HG02642 (cell line): ENCODE measurements around the gene TBC1D2.
"Not testable (repeated sequence)": the region's sequence is repeated elsewhere in the genome, so short reads cannot be mapped to it uniquely, and the experiment has no call there.

Experiments used
- ATAC-seq: cut with Tn5 transposase; IDR thresholded peaks from one replicate; pipeline ENCODE4 v1.9.1; 2021; ENCODE audit warnings: mild to moderate bottlenecking; ENCODE audit not compliant: unreplicated experiment, poor library complexity

The TBC1D2 gene

DNA sequence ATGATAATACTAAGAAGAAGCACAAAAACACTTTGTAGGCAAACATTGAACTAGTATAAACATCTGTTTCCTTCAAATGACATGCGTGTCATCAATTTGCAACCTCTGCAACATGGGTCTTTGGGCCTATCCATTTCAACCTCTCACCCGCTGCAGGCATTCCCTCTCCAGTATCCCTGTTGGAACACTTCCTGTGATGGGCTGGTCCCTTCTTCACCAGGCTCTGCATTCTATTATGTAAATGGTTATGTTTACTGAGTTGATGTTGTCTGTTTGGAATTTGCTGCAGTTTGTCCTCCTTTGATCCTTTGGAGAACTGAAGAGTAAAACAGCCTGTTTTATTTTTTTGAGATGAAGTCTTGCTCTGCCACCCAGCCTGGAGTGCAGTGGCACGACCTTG, 16.6 kb upstream of the TBC1D2 start:
- ATAC-seq, result no peak

DNA sequence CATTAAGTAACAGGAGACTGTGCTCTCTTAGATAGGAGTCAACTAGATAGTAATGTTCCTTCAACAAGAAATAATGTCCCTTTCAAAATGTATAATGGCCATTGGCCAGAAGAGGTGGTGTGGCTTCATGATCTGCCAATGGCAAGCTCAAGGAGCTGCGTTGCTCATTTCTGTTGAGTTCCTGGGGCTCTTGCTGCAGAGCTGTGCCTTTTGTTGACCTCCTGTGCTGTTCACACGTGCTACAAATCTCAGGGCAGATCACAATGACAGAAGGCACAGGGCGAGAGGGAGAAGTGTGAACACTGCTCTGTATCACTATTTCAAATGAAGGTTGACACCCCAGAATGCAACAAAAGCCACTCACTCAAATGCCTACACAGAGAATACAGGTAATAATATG, 16.0 kb upstream of the TBC1D2 start:
- ATAC-seq, result no peak

DNA sequence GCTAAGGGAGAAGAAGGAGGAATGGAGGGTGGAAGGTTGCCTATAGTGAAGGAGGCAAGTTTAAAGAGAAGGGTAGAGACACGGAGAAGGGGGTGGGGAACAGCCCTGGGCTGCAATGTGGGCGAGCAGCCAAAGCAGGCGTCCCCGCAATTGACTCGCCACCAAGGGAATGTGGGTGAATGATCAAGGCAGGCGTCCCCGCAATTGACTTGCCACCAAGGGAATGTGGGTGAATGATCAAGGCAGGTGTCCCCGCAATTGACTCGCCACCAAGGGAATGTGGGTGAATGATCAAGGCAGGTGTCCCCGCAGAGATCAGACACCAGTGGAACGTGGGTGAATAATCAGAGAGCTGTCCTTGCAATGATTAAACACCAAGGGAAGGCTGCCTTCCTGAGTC, 14.8 kb upstream of the TBC1D2 start:
- ATAC-seq, result not testable (repeated sequence)

DNA sequence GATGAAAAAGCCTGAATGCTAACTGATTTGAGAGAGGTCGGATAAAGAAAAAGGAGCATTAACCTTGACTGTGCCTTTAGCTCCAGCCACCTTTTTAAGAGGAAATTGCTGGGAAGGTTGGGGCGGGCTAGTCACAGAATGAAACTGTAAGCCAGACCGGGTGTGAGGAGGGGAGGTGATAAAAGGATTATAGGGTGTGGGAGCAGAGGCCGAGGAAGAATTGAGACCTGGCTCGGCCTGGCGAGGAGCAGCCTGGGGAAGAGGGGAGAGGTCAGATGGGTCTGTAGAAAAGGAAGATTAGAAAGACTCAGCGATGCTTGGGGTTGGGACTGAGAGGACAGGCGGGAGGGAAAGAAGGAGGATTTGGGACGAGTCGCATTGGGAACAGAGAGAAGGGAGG, 14.2 kb upstream of the TBC1D2 start:
- not testable (repeated sequence) for ATAC-seq

DNA sequence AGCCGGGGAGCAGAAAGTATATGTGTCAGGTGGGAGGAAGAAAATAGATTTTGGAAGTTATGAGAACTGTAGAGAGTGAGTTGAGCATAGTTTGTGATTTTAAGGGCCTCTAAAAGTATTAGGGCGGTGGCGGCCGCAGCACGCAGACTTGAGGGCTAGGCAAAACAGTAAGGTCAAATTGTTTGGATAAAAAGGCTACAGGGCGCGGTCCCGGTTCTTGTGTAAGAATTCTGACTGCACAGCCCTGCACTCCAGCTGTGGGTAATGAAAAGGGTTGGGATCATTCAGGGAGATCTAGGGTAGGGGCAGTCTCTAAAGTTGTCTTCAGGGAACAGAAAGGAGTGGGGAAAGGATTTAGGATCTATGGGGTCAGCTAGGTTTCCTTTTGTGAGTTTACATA, 12.1 kb upstream of the TBC1D2 start:
- ATAC-seq, result not testable (repeated sequence)

DNA sequence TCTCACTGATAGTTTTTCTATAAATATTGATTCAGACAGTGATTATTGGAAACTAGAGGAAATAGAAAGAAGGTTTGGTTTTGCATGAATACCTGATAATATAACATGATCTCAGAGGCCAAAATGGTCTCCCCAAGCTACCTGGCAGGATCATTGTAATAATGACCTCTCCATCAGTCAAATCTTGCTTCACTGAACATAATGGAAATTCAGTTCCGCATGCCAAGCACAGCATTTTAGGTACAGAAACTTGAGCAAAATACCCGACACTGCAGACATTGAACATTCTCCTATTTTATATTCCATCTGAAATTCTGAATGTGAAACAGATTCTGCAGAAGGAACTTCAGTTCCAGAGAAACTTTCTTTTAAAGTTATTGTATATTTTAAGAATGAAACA, 9.1 kb upstream of the TBC1D2 start:
- no peak for ATAC-seq

DNA sequence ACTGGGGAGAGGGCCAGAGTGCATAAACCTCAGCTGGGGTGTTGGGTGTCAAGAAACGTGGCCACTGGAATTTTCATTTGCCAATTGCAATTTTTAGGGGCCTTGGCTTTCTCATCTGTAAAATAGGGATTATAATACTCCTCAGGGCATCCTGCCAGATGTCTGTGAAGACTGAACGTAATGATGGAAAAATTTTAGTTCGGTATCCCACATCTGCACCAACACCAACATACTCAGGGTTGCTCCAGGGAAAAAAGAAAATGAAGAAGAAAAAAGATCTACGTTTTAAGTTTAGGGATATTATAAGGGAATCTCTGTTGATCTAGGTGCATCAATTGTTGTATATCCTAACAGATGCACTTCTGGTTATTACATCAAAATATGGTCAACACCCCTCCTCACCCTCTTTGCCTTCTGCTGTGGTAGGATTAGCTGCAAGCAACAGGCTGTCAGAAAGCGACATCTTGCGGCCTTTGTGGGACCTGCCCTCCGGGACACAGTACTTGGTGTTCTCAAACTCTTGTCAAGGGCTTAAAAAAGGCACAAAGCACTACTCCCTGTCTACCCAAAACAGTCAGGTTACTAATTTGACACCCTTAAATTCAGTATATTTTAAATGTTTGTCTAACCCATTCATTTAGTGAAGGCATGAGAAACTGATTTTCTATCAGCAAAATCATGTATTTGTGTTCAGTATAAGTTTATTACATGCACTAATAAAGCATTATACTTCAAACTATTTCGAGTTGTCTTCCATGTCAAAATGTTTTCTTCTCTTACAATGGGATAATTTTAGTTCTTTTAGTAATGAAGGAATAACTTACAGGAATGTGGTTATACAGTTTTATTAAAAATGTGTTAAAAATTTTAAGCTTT, 8.3 kb upstream of the TBC1D2 start:
- peak; percentile 78 for ATAC-seq

DNA sequence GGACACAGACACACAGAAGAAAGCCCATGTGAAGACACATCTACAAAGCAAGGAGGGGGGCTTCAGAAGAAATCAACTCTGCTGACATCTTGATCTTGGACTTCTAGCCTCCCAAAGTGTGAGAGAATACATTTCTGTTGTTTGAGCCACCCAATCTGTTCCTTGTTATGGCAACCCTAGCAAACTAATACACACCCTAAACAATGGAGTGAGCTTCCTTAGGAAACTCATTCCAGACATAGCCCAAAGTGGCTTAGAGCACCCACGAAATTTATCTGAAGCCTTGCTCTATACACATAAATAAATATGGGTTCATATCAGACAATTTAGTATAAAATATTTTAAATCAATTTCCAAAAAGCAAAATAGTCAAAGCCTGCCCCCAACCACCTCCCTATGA, 7.6 kb upstream of the TBC1D2 start:
- ATAC-seq, result no peak

DNA sequence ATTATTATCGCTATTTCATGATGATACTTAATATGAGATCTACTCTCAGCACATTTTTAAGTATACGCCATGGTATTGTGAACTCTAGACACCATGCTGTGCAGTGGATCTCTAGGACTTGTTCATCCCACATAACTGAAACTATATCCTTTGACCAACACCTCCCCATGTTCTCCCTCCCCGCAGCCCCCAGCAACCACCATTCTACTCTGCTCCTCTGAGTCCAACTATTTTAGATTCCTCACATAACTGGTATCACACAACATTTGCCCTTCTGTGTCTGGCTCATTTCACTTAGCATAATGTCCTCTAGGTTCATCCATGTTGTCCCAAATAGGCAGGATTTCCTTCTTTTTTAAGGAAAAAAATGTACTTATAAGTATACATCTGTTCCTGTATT, 6.6 kb upstream of the TBC1D2 start:
- no peak for ATAC-seq

DNA sequence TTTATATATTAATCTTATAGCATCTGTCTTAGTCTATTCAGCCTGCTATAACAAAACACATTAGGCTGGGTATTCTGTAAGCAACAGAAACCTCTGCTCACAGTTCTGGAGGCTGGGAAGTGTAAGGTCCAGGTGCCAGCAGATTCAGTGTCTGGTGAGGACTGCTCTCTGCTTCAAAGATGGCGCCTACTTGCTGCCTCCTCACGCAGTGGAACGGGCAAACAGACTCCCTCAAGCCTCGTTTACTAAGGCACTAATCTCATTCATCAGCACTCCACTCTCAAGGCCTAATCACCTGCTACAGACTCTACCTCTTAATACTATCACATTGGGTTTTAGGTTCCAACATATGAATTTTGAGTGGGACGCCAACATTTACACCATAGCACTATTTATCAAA, 5.2 kb upstream of the TBC1D2 start:
- ATAC-seq, result no peak

DNA sequence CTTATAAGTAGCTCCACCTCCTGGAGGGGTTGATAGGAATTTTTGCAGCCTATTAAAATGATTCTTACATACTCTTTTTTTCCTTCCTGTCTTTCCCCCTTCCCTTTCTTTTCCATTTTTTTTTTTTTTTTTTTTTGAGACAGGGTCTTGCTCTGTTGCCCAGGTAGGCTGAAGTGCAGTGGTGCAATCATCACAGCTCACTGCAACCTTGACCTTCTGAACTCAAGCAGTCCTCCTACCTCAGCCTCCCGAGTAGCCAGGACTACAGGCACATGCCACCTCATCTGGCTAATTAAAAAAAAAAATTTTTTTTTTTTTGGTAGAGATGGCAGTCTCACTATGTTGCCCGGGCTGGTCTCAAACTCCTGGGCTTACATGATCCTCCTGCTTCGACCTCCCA, 4.3 kb upstream of the TBC1D2 start:
- ATAC-seq, result no peak

DNA sequence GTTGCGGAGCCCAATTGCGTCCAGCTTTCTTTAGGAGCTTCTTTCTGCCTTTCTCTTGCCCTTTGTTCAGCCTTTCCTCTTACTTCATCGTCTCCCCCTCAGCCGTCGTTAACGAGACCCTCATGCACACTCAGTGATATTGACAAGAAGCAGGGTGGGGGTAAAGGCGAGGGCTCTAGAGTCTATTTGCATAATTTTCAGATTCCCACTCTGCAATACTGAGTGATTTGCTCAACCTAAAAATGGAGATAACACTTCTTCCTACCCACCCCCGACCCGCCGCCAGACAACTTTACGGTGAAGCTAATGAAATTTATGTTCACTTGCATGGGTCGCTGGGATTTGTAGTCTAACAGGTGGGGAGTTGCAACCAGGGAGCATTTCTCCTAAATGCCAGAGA, 1.3 kb upstream of the TBC1D2 start:
- no peak for ATAC-seq

DNA sequence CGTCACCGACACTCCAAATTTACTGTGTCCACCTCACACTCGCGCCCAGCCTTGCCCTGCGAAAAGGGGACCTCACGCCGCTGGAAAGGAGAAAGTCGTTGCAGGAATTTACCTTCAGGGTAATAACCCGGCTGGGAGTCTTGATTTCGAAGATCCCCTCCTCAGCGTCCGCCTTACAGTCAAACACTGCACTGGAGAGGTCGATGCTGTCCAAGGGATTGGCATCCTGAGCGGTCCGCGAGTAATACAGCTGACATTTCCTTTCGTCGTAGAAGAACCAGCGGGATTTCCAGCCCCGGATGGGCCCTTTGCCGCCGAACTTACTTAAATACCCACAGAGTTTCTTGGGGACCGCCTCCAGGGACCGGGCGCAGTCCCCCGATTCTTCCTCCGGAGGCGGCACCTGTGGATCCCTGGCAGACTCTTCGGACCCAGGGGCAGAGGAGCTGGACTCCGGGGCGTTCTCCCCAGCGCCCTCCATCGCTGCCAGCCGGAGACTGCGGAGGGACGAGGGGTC, 330 bp downstream of the TBC1D2 start:
- ATAC-seq, result no peak

DNA sequence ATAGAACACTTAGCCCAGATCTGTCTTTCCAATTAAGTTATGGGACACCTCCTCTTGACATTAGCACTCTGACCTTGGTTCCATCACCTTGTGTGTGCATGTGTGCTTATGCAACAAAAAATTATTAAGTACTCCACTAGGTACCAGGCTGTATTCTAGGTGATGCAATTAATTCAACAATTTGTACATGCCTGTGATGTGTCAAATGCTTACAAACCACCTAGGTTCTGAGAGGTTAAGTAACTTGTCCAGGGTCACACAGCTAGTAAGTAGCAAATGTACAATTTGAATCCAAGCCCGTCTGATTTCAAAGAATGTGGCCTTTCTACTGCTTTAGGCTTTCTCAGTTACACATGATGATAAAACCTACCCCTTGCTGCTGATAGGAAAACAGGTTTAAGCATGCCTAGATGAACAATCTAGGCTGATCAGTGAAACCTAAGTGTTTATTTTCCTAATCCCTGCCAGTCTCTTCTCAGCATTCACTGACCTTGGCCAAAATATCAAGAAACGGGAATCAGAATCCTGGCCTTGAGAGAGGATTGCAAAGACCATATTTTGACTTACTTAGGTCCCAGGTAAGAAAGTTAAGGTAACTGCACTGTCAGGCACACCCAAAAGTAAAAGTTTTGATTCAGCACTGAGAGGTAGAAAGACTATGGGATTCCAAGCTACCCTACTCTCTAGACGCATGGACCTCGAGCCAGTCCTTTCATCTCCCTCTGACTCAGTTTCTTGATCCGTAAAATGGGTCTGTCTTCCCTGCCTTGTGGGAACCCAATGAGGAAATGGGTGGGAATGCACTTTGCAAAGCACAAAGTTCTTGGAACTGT, 1.0 kb downstream of the TBC1D2 start:
- ATAC-seq, result no peak

DNA sequence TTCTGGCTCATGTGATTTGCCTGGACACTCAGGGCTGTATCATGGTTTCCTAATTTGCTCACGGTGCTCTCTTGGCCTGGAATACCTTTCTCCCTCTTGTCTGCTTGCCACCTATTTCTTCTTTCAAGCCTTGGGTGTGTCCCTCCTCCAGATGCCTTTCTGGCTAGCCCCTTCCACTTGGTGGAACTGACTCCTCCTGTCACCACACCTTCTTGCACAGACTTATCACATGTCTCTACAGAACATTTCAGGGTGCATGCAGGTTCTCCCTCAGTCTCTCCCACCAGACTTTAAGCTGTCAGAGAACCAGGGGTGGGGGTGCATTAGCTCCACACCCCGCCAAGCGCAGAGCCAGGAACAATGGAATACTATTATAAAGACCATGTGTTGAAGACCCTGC, 1.9 kb downstream of the TBC1D2 start:
- ATAC-seq, result no peak

DNA sequence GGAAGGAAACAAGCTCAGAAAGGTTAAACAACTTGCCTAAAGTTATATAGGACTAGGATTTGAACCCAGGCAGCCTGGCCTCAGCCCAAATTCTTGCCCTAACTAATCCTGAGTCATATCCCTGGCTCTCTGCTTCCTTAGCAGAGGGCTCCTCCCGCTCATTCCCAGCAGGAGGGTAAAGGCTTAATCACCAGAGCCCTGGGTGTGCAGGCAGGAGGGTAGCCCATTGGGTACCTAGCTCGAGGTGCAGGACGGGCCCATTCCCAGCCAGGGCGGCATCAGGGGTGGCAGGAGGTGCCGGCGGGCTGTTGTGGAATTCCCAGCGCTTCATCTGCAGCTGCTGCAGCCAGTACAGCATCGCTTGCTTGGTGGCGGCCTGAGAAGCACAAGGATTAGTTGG, 3.9 kb downstream of the TBC1D2 start:
- ATAC-seq, result no peak

DNA sequence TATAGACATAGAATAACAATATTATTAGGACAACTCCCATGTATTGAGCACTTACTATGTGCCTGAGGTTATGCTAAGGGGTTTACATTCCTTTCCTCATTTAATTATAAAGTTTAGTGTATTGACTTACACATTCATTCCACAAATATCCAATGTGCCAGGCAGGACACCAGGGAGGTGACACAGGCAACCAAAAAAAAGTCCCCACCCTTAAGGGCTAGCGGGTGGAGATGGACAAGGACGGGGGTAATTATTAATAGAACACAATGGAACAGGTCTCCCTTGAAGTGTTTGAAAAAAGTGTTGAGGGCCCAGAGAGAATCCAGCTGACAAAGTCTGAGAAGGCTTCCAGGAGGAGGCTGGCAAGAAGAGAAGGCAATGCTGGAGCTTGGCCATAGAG, 5.7 kb downstream of the TBC1D2 start:
- no peak for ATAC-seq

DNA sequence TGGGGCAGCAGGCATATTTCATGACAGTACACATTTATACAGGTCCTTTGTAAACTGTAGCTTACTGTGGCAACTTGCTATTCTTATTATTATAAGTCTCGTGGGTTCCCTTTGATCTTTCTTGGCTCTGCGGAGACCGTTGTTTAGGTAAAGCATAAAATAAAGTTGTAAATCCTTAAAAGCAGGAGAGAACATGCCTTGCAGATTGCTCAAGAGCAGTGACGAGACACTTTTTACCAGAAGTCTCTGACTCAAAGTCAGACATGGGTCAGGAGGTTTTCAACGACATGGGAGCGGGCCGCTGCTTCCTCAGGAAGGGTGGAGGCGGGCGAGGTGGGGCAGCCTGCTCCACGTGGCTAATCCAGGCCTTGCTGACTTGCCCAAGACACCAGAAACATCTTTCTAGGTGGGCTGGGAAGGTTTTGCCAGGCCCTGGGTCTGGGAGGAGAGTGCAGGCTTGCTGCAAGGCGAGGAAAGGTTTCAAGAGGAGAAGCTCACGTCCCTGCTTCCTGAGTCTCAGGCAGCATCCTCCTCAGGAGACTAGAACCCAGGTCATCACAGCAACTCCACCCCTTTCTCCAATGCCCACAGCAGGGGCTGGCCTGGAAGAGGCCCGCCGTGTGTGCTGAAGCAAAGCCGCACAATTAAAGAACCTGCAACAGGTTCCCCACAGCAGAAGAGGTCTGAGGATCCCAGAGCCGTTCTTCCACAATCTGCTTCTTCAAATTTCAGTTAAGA, 6.5 kb downstream of the TBC1D2 start:
- no peak for ATAC-seq

DNA sequence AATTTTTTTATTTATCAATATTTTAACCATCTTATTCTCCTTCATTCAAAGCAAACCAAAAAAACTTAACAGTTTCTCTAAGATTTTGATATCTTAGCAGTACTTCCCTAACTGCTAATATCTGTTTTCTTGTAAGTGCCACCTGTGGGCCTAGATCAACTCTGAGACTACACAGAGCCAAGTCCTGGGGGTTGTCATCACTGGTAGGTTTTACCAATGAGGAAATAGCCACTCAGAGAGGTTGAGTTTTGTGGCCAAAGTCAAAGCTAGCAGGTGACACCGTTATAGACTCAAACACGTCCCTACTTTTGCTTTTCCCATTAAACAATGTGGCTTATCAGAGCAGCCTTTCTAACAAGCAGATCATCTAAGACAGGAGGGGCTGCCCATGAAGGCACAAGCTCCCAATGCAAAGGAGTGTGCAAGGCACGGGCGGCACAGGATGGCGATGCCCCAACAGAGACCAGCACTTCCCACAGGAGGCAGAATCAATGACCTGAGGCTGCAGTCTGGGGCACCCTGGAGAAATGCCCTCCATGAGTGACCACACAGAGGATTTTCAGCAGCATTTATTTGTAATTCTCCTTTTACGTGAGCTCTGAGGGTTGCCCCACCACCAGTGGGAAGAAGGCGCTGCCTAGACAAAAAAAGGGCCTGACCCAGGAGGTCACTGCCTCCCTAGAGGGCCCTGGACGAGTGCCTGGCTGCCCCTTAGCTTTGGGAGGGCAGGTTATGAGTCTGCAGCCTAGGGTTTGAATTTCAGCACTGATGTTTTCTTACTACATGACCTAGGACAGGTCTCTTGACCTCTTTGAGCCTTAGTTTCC, 7.4 kb downstream of the TBC1D2 start:
- ATAC-seq, result no peak

DNA sequence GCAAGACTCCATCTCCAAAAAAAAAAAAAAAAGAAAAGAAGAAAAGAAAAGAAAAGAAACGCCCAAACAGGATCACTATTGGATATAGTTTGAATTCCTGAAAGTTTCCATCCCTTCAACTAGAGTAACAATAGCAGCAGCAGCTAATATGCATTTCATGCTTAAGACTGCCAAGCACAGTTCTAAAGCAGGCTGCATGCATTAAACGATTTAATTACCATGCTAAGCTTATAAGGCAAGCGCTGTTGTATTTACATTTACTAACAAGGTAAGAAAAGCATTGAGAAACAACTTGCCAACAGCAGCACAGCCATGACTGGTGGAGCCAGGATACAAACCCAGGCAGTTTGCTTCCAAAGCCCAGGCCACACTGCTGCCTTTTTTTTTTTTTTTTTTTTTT, 13.0 kb downstream of the TBC1D2 start:
- ATAC-seq, result no peak
